Measurements from ENCODE around the gene ZMIZ1. TPM values are rescaled to one million over a fixed set of nuclear protein-coding genes. Genes with fewer than 3 reads are reported as not detected.

Gene ZMIZ1
- polyA plus RNA-seq, 2 of the 4 experiments (the other 2 are of a cell fraction) = 8.1 to 30.3 TPM

DNA sequence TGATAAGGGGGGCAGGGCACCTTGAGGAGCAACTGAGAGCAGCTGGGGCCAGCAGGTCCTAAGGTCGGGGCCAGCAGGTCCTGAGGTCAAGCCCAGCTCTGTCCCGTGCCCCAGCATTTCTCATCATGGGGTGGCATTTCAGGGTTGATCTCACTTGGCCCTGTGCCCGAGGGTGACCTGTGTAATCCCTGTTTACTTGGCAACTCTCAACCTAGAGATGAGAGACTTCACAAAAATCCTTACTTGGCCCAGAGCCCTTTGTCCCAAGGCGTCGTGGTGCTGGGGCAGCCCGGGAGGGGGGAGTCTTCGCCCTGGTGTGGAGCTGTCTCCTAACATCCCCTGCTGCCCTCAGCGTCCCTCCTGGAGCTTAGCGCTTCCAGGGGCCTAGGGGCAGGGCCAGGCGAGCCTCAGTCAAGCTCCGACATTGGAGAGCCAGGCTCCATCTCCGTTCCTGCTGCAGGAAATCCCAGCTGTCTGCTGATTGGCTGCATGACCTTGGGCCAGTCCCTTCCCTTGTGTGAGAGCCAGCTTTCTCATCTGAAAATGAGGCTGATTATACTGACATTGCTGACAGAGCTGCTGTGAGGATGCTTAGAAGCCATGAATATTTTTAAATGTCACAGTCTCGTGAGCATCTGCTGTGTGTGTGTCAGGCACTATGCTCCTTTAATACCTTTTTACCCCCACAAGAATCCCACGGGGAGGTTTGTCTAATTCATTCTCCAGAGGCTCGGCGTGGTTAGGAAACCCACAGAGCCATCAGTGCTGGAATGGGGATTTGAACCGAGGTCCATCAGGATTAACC, 94.3 kb downstream of the ZMIZ1 start (continued):
- no peak for TF ChIP-seq NR3C1 (IDR thresholded peaks at IDR 0.05)

DNA sequence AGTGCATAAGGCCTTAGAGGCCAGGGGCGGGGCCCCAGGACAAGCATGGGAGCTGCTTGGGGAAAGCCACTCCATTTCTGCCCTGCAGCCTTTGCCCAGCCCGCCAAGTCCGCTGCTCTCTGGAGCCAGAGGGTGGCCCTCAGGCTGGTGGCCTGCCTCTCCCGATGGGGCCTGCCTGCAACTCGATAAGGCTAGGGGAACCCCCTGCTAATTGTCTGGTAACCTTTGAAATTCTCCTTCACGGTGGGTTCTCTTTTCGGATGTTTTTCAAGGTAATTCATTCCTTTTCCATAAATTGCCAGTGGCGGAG, 94.9 kb downstream of the ZMIZ1 start:
- TF ChIP-seq ZNF302 (CRISPR knock-in tag; IDR thresholded peaks at IDR 0.05) = no peak
- TF ChIP-seq MAFK (IDR thresholded peaks at IDR 0.05; ENCODE audit: partially characterized antibody) = no peak
- no peak for TF ChIP-seq CHD4 (IDR thresholded peaks at IDR 0.05; ENCODE audit: borderline replicate concordance)
- no peak for FAIRE-seq

DNA sequence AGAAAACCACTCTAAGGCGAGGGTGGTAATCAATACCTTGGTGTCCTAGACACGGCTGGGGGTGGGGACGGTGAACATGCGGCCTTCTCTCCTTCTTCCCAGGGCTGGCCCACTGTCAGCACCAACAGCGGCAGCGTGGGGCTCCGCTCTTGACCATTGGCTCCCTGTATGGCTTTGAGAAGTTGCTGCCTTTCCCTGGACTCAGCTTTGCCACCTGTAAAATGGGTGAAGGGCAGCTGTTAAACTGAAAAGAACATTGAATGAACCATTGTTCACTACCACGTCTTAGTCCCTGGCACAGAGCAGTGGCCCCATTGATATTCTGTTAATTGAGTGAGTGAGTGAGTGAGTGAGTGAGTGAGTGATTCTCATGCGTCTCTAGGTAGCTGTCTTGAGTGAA, 95.3 kb downstream of the ZMIZ1 start:
- no peak for ATAC-seq
- 0 out of 2 replicates have a peak, but pooled peaks have one; percentile 53 for TF ChIP-seq KDM1A (IDR thresholded peaks at IDR 0.05; ENCODE audit: low read depth)
- TF ChIP-seq, protein P1, sequence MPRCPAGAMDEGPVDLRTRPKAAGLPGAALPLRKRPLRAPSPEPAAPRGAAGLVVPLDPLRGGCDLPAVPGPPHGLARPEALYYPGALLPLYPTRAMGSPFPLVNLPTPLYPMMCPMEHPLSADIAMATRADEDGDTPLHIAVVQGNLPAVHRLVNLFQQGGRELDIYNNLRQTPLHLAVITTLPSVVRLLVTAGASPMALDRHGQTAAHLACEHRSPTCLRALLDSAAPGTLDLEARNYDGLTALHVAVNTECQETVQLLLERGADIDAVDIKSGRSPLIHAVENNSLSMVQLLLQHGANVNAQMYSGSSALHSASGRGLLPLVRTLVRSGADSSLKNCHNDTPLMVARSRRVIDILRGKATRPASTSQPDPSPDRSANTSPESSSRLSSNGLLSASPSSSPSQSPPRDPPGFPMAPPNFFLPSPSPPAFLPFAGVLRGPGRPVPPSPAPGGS (IDR thresholded peaks at IDR 0.05) = no peak
- Histone ChIP-seq H3K4me2 (no peak overlapping the region), H3K4me1 (peaks cover 72% of the 10 kb centered on the region), H3K27ac (peak overlapping the region in 1 of 2 experiments; percentile 98; a peak in 3 of 6 replicates), H3K9me3 (no peaks in the 10 kb centered on the region), H3K4me3 (no peak overlapping the region)
- DNase-seq (ENCODE audit: low read depth in 1 of 2, low spot score in 1 of 2) = no peak
- no peak for FAIRE-seq
- POLR2A ChIA-PET = interaction anchor here (0.6 kb wide), 1 partner anchor 186 kb away, joined by 4 read pairs; no protein-coding TSS in a partner anchor
- CTCF ChIA-PET = interaction anchor here (1.0 to 13.3 kb wide), 5 partner anchors 12 to 31 kb away, joined by 3 to 154 read pairs (median 15); no protein-coding TSS in a partner anchor
- WGBS (ENCODE audit: missing lambda C conversion rate) = 89% methylated on average over 9 of the region's 9 CpGs

More for the DNA sequence above, 94.9 kb downstream of the ZMIZ1 start:
- Histone ChIP-seq H3K4me3 (no peak overlapping the region), H3K27ac (peak overlapping the region; percentile 98 to 99), H3K4me2 (peak overlapping the region; percentile 54), H3K4me1 (peaks cover 77% of the 10 kb centered on the region), H3K9me3 (no peaks in the 10 kb centered on the region)
- no peak for DNase-seq (ENCODE audit: low read depth in 1 of 2, low spot score in 1 of 2)
- 89% methylated on average over 8 of the region's 8 CpGs for WGBS (ENCODE audit: missing lambda C conversion rate)
- ChIA-PET POLR2A (interaction anchor here (0.6 to 1.4 kb wide), 3 partner anchors 11 to 186 kb away, joined by 3 to 7 read pairs (median 4); no protein-coding TSS in a partner anchor), CTCF (interaction anchor here (1.3 to 13.3 kb wide), 5 partner anchors 12 to 36 kb away, joined by 3 to 154 read pairs (median 15); no protein-coding TSS in a partner anchor)
- no peak for ATAC-seq

DNA sequence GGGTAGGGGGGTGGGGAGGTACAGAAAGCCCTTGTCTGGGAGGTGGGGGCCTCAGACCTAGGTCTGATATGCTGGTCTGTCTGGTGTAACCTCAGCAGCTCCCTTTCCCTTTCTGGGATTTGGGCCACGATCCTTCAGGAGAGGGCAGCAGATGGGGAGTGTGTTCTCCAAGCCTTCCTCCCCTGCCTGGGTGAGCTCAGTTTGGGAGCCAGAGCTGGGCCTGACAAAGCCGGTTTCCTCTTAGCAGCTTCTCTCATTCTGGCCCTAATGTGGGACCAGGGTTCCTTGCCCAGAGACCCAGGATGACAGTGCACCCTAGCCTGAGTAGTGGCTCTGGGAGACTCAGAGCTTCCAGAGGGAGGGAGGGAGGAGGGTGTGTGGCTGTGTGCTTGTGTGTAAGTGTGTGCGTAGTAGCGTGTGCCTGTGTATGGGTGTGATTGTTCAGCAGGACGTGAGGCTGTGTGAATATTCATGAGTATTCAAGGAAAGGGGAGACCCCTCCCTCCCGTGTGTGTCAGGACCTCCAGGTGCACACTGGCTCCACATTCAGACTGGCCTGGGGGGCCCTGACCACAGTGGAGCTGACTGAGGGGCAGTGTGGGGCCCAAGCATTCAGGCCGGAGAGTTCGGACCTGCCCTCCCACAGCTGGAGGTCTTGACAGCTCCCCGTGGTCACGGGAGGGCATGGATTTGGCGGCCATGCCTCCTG, 96.5 kb downstream of the ZMIZ1 start:
- ChIA-PET POLR2A (no interaction called here), CTCF (interaction anchor here (0.9 to 13.3 kb wide), 7 partner anchors 10 to 30 kb away, joined by 3 to 154 read pairs (median 5); no protein-coding TSS in a partner anchor)
- Histone ChIP-seq H3K9me3 (no peaks in the 10 kb centered on the region), H3K4me1 (peaks cover 61% of the 10 kb centered on the region), H3K4me3 (no peak overlapping the region), H3K27ac (peak overlapping the region; percentile 9 to 98; a peak in 4 of 6 replicates), H3K4me2 (no peak overlapping the region)
- no peak for DNase-seq (ENCODE audit: low read depth in 1 of 2, low spot score in 1 of 2)
- FAIRE-seq = no peak
- TF ChIP-seq BHLHE40 (IDR thresholded peaks at IDR 0.05; ENCODE audit: low read depth, low read length) (no peak), ZNF302 (CRISPR knock-in tag; IDR thresholded peaks at IDR 0.05) (no peak), JUNB (IDR thresholded peaks at IDR 0.05) (no peak), JUN (IDR thresholded peaks at IDR 0.05) (no peak), CEBPB (IDR thresholded peaks at IDR 0.05) (no peak), SREBF2 (IDR thresholded peaks at IDR 0.05) (no peak), HDAC2 (IDR thresholded peaks at IDR 0.05) (no peak), MAZ (IDR thresholded peaks at IDR 0.05; ENCODE audit: borderline replicate concordance, low read depth, low read length) (no peak), HEYL (CRISPR knock-in tag; IDR thresholded peaks at IDR 0.05) (no peak), ESRRA (IDR thresholded peaks at IDR 0.05; ENCODE audit: borderline replicate concordance, low read length) (no peak), EP300 (IDR thresholded peaks at IDR 0.05) (no peak), RFX5 (IDR thresholded peaks at IDR 0.05) (no peak), ZC3H11A (IDR thresholded peaks at IDR 0.05) (no peak), MYC (IDR thresholded peaks at IDR 0.05; ENCODE audit: borderline replicate concordance, low read length) (no peak)
- TF ChIP-seq, protein P2, sequence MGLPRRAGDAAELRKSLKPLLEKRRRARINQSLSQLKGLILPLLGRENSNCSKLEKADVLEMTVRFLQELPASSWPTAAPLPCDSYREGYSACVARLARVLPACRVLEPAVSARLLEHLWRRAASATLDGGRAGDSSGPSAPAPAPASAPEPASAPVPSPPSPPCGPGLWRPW (IDR thresholded peaks at IDR 0.05) = no peak
- TF ChIP-seq, protein P3, sequence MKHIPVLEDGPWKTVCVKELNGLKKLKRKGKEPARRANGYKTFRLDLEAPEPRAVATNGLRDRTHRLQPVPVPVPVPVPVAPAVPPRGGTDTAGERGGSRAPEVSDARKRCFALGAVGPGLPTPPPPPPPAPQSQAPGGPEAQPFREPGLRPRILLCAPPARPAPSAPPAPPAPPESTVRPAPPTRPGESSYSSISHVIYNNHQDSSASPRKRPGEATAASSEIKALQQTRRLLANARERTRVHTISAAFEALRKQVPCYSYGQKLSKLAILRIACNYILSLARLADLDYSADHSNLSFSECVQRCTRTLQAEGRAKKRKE (CRISPR knock-in tag; IDR thresholded peaks at IDR 0.05; ENCODE audit: low read depth) = no peak
- TF ChIP-seq, protein P4, sequence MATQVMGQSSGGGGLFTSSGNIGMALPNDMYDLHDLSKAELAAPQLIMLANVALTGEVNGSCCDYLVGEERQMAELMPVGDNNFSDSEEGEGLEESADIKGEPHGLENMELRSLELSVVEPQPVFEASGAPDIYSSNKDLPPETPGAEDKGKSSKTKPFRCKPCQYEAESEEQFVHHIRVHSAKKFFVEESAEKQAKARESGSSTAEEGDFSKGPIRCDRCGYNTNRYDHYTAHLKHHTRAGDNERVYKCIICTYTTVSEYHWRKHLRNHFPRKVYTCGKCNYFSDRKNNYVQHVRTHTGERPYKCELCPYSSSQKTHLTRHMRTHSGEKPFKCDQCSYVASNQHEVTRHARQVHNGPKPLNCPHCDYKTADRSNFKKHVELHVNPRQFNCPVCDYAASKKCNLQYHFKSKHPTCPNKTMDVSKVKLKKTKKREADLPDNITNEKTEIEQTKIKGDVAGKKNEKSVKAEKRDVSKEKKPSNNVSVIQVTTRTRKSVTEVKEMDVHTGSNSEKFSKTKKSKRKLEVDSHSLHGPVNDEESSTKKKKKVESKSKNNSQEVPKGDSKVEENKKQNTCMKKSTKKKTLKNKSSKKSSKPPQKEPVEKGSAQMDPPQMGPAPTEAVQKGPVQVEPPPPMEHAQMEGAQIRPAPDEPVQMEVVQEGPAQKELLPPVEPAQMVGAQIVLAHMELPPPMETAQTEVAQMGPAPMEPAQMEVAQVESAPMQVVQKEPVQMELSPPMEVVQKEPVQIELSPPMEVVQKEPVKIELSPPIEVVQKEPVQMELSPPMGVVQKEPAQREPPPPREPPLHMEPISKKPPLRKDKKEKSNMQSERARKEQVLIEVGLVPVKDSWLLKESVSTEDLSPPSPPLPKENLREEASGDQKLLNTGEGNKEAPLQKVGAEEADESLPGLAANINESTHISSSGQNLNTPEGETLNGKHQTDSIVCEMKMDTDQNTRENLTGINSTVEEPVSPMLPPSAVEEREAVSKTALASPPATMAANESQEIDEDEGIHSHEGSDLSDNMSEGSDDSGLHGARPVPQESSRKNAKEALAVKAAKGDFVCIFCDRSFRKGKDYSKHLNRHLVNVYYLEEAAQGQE (IDR thresholded peaks at IDR 0.05) = no peak
- 94% methylated on average over 11 of the region's 11 CpGs for WGBS (ENCODE audit: missing lambda C conversion rate)
- ATAC-seq = no peak
